ENCODE data around the gene DCLK1. TPM values are rescaled to one million over a fixed set of nuclear protein-coding genes. Genes with fewer than 3 reads are reported as not detected.

The DCLK1 gene
- total and polyA plus RNA-seq, 10 donors, result 2.0 to 22.1 (median 11.7) TPM

DNA sequence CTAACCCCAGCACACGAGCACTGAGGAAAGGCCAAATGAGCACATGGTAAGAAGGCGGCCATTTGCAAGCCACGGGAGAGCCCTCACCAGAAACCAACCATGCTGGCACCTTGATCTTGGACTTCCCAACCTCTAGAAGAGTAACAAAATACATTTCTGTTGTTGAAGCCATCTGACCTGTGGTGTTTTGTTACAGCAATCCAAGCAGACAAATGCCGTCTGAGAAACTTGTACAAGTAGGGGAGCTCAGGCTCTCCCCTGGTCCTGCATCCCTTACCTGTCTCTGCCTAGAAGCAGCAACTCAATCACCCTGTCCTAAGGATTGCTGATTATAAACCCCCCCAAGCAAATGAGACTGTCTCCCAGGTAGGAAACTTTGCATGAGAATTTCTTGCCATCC, 399.7 kb downstream of the DCLK1 start:
- Histone ChIP-seq H3K36me3 (no peaks in the 10 kb centered on the region), H3K27me3 (replicated peaks in 1 of 7) (no peaks in the 10 kb centered on the region), H3K27ac (no peak overlapping the region), H3K9me3 (no peaks in the 10 kb centered on the region), H3K4me1 (peaks cover 0 to 5% (median 0%) of the 10 kb centered on the region in 6 donors), H3K4me3 (no peak overlapping the region)
- DNase-seq, result no peak
- TF ChIP-seq POLR2AphosphoS5 (IDR thresholded peaks at IDR 0.05) (no peak), POLR2A (IDR thresholded peaks at IDR 0.05) (no peak)
- TF ChIP-seq, protein P1, sequence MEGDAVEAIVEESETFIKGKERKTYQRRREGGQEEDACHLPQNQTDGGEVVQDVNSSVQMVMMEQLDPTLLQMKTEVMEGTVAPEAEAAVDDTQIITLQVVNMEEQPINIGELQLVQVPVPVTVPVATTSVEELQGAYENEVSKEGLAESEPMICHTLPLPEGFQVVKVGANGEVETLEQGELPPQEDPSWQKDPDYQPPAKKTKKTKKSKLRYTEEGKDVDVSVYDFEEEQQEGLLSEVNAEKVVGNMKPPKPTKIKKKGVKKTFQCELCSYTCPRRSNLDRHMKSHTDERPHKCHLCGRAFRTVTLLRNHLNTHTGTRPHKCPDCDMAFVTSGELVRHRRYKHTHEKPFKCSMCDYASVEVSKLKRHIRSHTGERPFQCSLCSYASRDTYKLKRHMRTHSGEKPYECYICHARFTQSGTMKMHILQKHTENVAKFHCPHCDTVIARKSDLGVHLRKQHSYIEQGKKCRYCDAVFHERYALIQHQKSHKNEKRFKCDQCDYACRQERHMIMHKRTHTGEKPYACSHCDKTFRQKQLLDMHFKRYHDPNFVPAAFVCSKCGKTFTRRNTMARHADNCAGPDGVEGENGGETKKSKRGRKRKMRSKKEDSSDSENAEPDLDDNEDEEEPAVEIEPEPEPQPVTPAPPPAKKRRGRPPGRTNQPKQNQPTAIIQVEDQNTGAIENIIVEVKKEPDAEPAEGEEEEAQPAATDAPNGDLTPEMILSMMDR (IDR thresholded peaks at IDR 0.05 in 8 of 11, conservative IDR thresholded peaks at IDR 0.05 in 3 of 11), result no peak
- 90 to 97% (median 92%) methylated on average over 4 of the region's 4 CpGs for WGBS, 5 donors
- intact Hi-C loops (cut with DNase I; ENCODE audit: low total_unique reads), result no loop called here

DNA sequence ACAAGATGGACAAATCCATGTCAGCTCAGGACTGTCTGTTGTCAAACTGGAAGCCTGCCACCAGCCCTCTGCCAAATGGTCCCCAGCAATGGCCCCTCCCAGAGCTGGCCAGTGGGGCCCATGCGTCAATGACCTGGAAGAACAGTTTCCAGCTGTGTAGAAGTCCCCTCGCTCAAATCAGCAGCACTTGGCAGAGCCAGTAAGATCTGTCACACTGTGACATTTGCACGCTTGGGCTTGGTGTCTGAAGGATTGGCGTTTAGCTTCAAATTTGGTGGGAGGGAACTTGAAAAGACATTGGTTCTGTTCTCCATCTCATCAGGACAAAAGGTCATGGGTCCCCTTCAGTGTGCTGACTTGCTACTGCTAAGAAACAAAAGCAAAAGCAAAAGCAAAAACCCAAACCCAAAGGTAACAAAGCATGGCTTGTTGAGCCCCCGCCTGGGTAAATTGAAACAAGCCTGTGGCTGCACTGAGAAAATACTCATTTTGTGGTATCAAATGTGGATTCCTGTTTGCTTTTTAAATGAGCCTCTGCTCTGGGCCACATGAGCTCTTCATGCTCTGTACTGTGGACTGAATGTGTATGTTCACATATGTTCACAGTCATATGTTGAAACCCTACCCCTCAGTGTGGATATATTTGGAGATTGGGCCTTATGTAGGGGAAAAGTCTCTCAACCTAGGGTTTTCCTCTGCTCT, 401.1 kb downstream of the DCLK1 start:
- Histone ChIP-seq H3K4me1 (peaks cover 0 to 5% (median 0%) of the 10 kb centered on the region in 6 donors), H3K27me3 (replicated peaks in 1 of 7) (peaks cover 0 to 3% (median 0%) of the 10 kb centered on the region in 7 donors), H3K27ac (peak overlapping the region in 5 of 8 donors; percentile 3 to 63 (median 53)), H3K36me3 (no peaks in the 10 kb centered on the region), H3K9me3 (no peaks in the 10 kb centered on the region), H3K4me3 (no peak overlapping the region)
- 68 to 83% (median 77%) methylated on average over 5 of the region's 5 CpGs for WGBS, 5 donors
- no peak for DNase-seq
- peak; percentile 12 to 66 (median 64) for TF ChIP-seq POLR2AphosphoS5 (IDR thresholded peaks at IDR 0.05)
- no peak for TF ChIP-seq POLR2A (IDR thresholded peaks at IDR 0.05)
- TF ChIP-seq, protein P1 (IDR thresholded peaks at IDR 0.05 in 8 of 11, conservative IDR thresholded peaks at IDR 0.05 in 3 of 11), result no peak
- intact Hi-C loops (cut with DNase I; ENCODE audit: low total_unique reads), result no loop called here

DNA sequence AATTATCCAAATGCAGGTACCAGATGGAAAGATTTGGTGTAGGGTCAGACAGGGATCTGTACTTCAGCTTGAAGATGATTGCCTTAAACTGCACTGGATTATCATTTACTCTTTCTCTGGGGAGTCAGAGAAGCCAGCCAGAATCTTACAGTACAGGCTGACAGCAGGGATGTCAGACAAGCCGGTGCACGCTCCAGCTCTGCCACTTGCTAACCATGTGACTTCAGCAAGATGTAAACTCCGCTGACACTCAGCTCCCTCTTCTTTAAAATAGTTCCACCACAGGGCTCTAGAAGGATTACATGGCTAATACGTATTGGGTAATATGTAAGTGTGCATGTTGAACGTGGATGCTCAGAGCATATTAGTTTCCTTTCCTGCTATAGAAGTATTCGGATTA, 403.3 kb downstream of the DCLK1 start:
- Histone ChIP-seq H3K36me3 (no peaks in the 10 kb centered on the region), H3K4me3 (no peak overlapping the region), H3K9me3 (no peaks in the 10 kb centered on the region), H3K4me1 (peaks cover 0 to 11% (median 5%) of the 10 kb centered on the region in 6 donors), H3K27ac (no peak overlapping the region), H3K27me3 (replicated peaks in 1 of 7) (peaks cover 0 to 3% (median 0%) of the 10 kb centered on the region in 7 donors)
- DNase-seq, result no peak
- intact Hi-C loops (cut with DNase I; ENCODE audit: low total_unique reads), result no loop called here
- 67 to 85% (median 74%) methylated on average over 6 of the region's 6 CpGs for WGBS, 5 donors
- TF ChIP-seq, protein P1 (IDR thresholded peaks at IDR 0.05 in 8 of 11, conservative IDR thresholded peaks at IDR 0.05 in 3 of 11), result no peak
- TF ChIP-seq POLR2A (IDR thresholded peaks at IDR 0.05) (no peak), POLR2AphosphoS5 (IDR thresholded peaks at IDR 0.05) (no peak)

DNA sequence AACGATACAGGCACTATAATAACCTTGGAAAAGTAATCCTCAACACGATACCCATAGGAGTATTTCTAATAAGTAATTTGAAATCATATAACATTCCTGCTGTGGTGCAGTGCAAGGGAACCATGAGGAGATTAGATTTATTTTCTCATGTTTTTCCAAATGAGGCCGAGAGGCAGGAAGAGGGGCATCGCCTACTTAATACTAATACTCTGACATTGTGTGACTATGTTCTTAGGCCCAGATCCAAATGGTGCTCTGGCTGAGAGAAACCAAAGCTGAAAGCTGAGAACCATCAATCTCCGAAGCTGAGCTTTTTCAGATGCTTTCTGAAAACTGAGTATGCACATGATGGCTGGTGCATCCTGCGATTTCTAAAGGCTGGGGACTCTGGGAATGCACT, 406.7 kb downstream of the DCLK1 start:
- Histone ChIP-seq H3K36me3 (no peaks in the 10 kb centered on the region), H3K9me3 (no peaks in the 10 kb centered on the region), H3K4me1 (peaks cover 0 to 17% (median 5%) of the 10 kb centered on the region in 6 donors), H3K27ac (peak overlapping the region in 2 of 8 donors; percentile 9 to 51), H3K4me3 (no peak overlapping the region), H3K27me3 (replicated peaks in 1 of 7) (peaks cover 0 to 22% (median 0%) of the 10 kb centered on the region in 7 donors)
- no peak for DNase-seq
- TF ChIP-seq POLR2AphosphoS5 (IDR thresholded peaks at IDR 0.05) (no peak), POLR2A (IDR thresholded peaks at IDR 0.05) (no peak)
- TF ChIP-seq, protein P1 (IDR thresholded peaks at IDR 0.05 in 8 of 11, conservative IDR thresholded peaks at IDR 0.05 in 3 of 11), result no peak
- WGBS, 5 donors, result 78 to 84% (median 83%) methylated on average over 6 of the region's 6 CpGs
- intact Hi-C loops (cut with DNase I; ENCODE audit: low total_unique reads), result no loop called here

All from spleen (tissue), 11 donors.